Measurements from ENCODE around the gene ASB6.
A peak's percentile ranks its signal among the peaks of the same experiment; 100 is the strongest.

Gene ASB6

DNA sequence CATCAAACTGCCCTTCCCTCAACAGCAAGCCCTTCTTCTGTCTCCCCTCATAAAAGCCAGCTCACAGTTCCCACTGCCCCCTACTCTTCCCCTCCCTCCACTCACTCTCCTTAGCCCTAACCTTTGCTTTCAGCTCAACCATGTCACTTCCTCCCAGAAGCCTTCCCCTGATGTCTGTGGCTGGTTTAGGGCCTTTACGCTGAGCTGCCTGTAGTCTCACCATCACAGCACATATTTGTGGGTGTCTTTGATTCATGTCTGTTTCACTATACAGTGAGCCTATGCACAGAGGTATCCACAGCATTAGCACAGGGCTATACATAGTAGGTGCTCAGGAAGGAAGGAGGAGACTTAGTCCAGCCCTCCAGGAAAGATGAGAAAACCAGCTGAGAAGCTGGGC is 55.7 kb downstream of the ASB6 start:
- no peak for DNase-seq
- Histone ChIP-seq H4K8ac (ENCODE audit: low read depth, low read length) (no peak overlapping the region), H2BK5ac (ENCODE audit: low read length) (no peak overlapping the region), H3K4me2 (ENCODE audit: low read length) (no peak overlapping the region), H3K79me2 (ENCODE audit: control insufficient read depth, insufficient read depth, low read length) (no peaks in the 10 kb centered on the region), H3K36me3 (ENCODE audit: control insufficient read depth, insufficient read depth, low read length) (no peaks in the 10 kb centered on the region), H2BK120ac (ENCODE audit: low read depth, low read length) (no peak overlapping the region), H3K23ac (ENCODE audit: low read length) (no peak overlapping the region), H3K4ac (ENCODE audit: low read depth, low read length) (no peak overlapping the region), H3K27ac (ENCODE audit: low read depth, low read length) (no peak overlapping the region), H3K9ac (ENCODE audit: low read length) (no peak overlapping the region), H4K5ac (ENCODE audit: low read length) (no peak overlapping the region), H2BK15ac (replicated peaks; ENCODE audit: low read depth) (no peak overlapping the region), H3K79me1 (ENCODE audit: low read length) (no peaks in the 10 kb centered on the region), H3K56ac (ENCODE audit: low read length) (peak overlapping the region; percentile 70), H3K27me3 (ENCODE audit: insufficient read depth, low read length, poor library complexity) (no peaks in the 10 kb centered on the region), H2AK5ac (ENCODE audit: low read length) (no peak overlapping the region), H3K18ac (ENCODE audit: low read length) (no peak overlapping the region), H3K4me1 (ENCODE audit: control insufficient read depth, low read depth, low read length) (peaks cover 2% of the 10 kb centered on the region), H3K4me3 (ENCODE audit: low read length) (no peak overlapping the region)
- WGBS (ENCODE audit: extremely low coverage, insufficient coverage, low lambda C conversion rate), result no CpG with 5 or more reads among the region's 1 CpG

- Histone ChIP-seq H3K27me3 (ENCODE audit: insufficient read depth, low read length, poor library complexity) (no peaks in the 10 kb centered on the region), H3K79me1 (ENCODE audit: low read length) (no peaks in the 10 kb centered on the region), H2BK15ac (replicated peaks; ENCODE audit: low read depth) (no peak overlapping the region), H3K27ac (ENCODE audit: low read depth, low read length) (no peak overlapping the region), H2BK5ac (ENCODE audit: low read length) (no peak overlapping the region), H3K4ac (ENCODE audit: low read depth, low read length) (no peak overlapping the region), H3K4me3 (ENCODE audit: low read length) (no peak overlapping the region), H4K5ac (ENCODE audit: low read length) (no peak overlapping the region), H3K4me2 (ENCODE audit: low read length) (no peak overlapping the region), H3K4me1 (ENCODE audit: control insufficient read depth, low read depth, low read length) (peaks cover 2% of the 10 kb centered on the region), H3K23ac (ENCODE audit: low read length) (no peak overlapping the region), H3K56ac (ENCODE audit: low read length) (no peak overlapping the region), H3K18ac (ENCODE audit: low read length) (no peak overlapping the region), H2AK5ac (ENCODE audit: low read length) (no peak overlapping the region), H3K9ac (ENCODE audit: low read length) (no peak overlapping the region), H3K79me2 (ENCODE audit: control insufficient read depth, insufficient read depth, low read length) (no peaks in the 10 kb centered on the region), H2BK120ac (ENCODE audit: low read depth, low read length) (no peak overlapping the region), H4K8ac (ENCODE audit: low read depth, low read length) (no peak overlapping the region), H3K36me3 (ENCODE audit: control insufficient read depth, insufficient read depth, low read length) (no peaks in the 10 kb centered on the region)
- DNase-seq, result no peak
- no CpG with 5 or more reads among the region's 1 CpG for WGBS (ENCODE audit: extremely low coverage, insufficient coverage, low lambda C conversion rate)
Observed at GRCh38 chr9:129585352-129585751, 56.6 kb downstream of the ASB6 start.

All from mesendoderm (in vitro differentiated cells).